Measurements from ENCODE around the gene TBKBP1.
A peak's percentile ranks its signal among the peaks of the same experiment; 100 is the strongest.
"Not testable (repeated sequence)": the region's sequence is repeated elsewhere in the genome, so short reads cannot be mapped to it uniquely, and the experiment has no call there.

Gene TBKBP1

GRCh38 chr17:47678196-47678595 is 15.8 kb upstream of the TBKBP1 start:
- DNase-seq = no peak

- DNase-seq = no peak
Measured at GRCh38 chr17:47682138-47682537, 11.8 kb upstream of the TBKBP1 start.

GRCh38 chr17:47682727-47683126 is 11.2 kb upstream of the TBKBP1 start:
- not testable (repeated sequence) for DNase-seq

GRCh38 chr17:47684025-47684424 is 9.9 kb upstream of the TBKBP1 start:
- no peak for DNase-seq

GRCh38 chr17:47684535-47685193 is 9.3 kb upstream of the TBKBP1 start:
- no peak for DNase-seq

GRCh38 chr17:47685556-47686275 is 8.2 kb upstream of the TBKBP1 start:
- no peak for DNase-seq

GRCh38 chr17:47686276-47686635 is 7.7 kb upstream of the TBKBP1 start:
- no peak for DNase-seq

GRCh38 chr17:47686664-47687327 is 7.2 kb upstream of the TBKBP1 start:
- DNase-seq = no peak

- no peak for DNase-seq
Measured at GRCh38 chr17:47687328-47687690, 6.7 kb upstream of the TBKBP1 start.

GRCh38 chr17:47687748-47688147 is 6.2 kb upstream of the TBKBP1 start:
- no peak for DNase-seq

- peak; percentile 38 for DNase-seq
Measured at GRCh38 chr17:47690121-47690520, 3.8 kb upstream of the TBKBP1 start.

GRCh38 chr17:47692137-47692894 is 1.6 kb upstream of the TBKBP1 start:
- DNase-seq = no peak

GRCh38 chr17:47692895-47693730 is 848 bp upstream of the TBKBP1 start:
- DNase-seq = no peak

GRCh38 chr17:47694581-47695428 is 844 bp downstream of the TBKBP1 start:
- DNase-seq = peak; percentile 23

GRCh38 chr17:47695429-47696376 is 1.7 kb downstream of the TBKBP1 start:
- DNase-seq = peak; percentile 58

GRCh38 chr17:47696717-47697642 is 3.0 kb downstream of the TBKBP1 start:
- no peak for DNase-seq

- no peak for DNase-seq
Measured at GRCh38 chr17:47697906-47698711, 4.1 kb downstream of the TBKBP1 start.
